GM12874 (cell line): ENCODE data around the gene EEF1AKMT3.

Experiments used
- CTCF ChIP-seq: IDR thresholded peaks from 2 replicates; pipeline ENCODE4 v1.5.1; 2011; ENCODE audit warnings: low read depth, mild to moderate bottlenecking, control low read depth, low read length, moderate library complexity; ENCODE audit not compliant: insufficient read depth

EEF1AKMT3 gene

GRCh38 chr12:57807285-57807684 is 34.9 kb downstream of the EEF1AKMT3 start:
- TF ChIP-seq CTCF, result no peak

- no peak for TF ChIP-seq CTCF
Measured at GRCh38 chr12:57808351-57808750, 35.9 kb downstream of the EEF1AKMT3 start.

DNA sequence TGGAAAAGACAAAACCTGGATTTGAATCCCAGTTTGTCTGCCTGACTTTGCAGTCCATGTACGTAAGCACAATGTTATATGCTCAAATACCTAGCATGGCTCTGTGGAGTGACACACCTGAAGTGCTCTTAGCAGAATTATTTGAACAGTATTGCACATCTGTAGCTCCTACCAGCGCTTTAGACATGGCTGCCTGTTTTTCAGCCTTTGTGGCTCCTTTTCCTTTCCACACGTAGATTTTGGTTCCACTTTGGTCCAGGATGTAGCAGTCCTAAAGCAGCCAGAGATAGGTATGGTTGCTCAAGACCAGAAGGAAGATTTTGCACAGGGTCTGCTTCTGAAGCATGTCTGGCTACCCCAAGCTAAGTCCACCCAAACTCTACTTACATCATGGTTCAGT is 37.0 kb downstream of the EEF1AKMT3 start:
- no peak for TF ChIP-seq CTCF

DNA sequence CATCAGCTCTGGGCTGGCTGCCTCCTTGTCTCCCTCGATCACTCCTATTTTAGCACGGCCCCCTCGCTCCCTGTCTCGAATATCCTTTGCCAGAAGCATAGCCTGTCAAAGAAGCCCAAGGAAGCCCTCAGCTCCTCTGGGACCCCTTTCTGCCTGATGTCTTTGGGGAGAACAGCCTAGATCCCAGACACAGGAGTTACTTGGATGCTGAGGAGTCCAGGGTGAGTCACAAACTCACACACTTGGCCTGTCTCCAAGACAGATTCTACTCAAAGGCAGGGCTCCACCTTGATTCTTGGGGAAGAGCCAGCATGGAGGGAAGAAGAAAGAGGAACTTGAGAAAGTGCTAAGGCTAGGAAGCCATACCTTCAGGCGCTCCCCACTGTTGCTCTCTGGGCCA is 38.0 kb downstream of the EEF1AKMT3 start:
- no peak for TF ChIP-seq CTCF

DNA sequence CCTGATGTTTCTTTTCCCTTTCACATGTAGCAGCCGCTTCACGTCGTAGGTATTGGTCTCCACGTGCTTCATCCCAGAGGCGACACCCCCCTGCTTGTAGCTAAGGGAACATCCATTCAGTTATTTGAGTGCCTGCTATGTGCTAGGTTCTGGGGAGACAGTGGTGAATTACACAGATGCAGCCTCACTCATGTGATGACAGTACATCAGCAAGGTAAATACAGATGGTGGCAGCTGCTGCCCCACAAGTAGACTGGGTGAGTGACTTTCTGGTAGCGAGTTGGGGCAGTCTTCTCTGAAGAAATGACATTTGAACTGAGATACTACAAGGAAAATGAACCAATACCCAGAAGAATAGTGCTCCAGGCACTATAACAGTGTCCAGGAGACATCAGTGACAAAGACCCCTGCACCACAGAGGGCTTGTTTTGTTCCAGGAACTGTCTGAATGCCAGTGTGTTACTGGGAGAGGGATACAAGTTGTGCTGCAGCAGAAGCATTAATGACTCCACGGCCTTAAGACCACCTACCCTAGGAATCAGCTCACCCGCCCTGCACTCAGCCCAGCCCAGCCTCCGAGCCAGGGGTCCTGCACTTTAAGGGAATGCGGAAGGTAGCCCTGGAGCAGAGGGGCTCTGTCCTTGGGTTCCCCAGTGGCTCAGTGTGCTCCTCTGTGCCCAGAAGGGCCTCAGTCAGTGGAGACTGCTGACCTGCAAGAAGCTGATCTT is 38.8 kb downstream of the EEF1AKMT3 start:
- no peak for TF ChIP-seq CTCF

- TF ChIP-seq CTCF, result no peak
Measured at GRCh38 chr12:57813111-57813970, 40.9 kb downstream of the EEF1AKMT3 start.

GRCh38 chr12:57813971-57814772 is 41.8 kb downstream of the EEF1AKMT3 start:
- TF ChIP-seq CTCF, result no peak
